ENCODE data around the gene ZHX3. TPM values are rescaled to one million over a fixed set of nuclear protein-coding genes. Genes with fewer than 3 reads are reported as not detected.

ZHX3 gene
- total and polyA plus RNA-seq, 2 of the 13 experiments (the other 11 are each of a cell fraction or from before 2014, with no cell fraction given) = 8.4 to 11.7 TPM

- DNase-seq (ENCODE audit: low spot score) (no peak), ATAC-seq (no peak), FAIRE-seq (no peak)
- Histone ChIP-seq H3K4me1 (ENCODE audit: insufficient read depth, low read length) (no peaks in the 10 kb centered on the region), H3K36me3 (replicated peaks in 1 of 2; ENCODE audit: control insufficient read depth in 1 of 2, insufficient read depth in 2 of 2, low read length in 2 of 2) (peaks cover 72 to 93% of the 10 kb centered on the region in 2 experiments), H3K4me3 (replicated peaks in 1 of 3; ENCODE audit: insufficient read depth in 1 of 3, low read depth in 2 of 3, low read length in 3 of 3) (no peak overlapping the region), H3K27ac (ENCODE audit: extremely low read length, insufficient read depth, low read length) (no peak overlapping the region), H3K9me3 (ENCODE audit: low read length) (no peaks in the 10 kb centered on the region), H3K79me2 (ENCODE audit: insufficient read depth, low read length) (no peaks in the 10 kb centered on the region), H3K9ac (ENCODE audit: insufficient read depth, low read depth, low read length) (no peak overlapping the region), H4K20me1 (ENCODE audit: insufficient read depth, low read length) (peaks cover 10% of the 10 kb centered on the region; the same call in 1 of the 2 replicates), H3K4me2 (ENCODE audit: low read depth, low read length) (no peak overlapping the region), H3K27me3 (ENCODE audit: control insufficient read depth in 1 of 2, insufficient read depth in 2 of 2, low read length in 2 of 2) (no peaks in the 10 kb centered on the region), H2AFZ (ENCODE audit: low read length) (no peak overlapping the region)
- no TSS peak for BruUV-seq (replicated peaks)
- over 99% methylated on average over 6 of the region's 6 CpGs for WGBS (ENCODE audit: low lambda C conversion rate)
- ChIA-PET POLR2A (no interaction called here), CTCF (ENCODE audit: low intra/inter-chr PET ratio, low total read pairs) (no interaction called here)
- no peak for TF ChIP-seq ARNTL (CRISPR knock-in tag; IDR thresholded peaks at IDR 0.05)
- TF ChIP-seq ZNF598 (CRISPR knock-in tag; IDR thresholded peaks at IDR 0.05; ENCODE audit: borderline replicate concordance) = no peak
- TF ChIP-seq POLR2A (IDR thresholded peaks at IDR 0.05; ENCODE audit: insufficient read depth in 1 of 2, low read depth in 2 of 2, low read length in 2 of 2) = peak in 1 of 2 experiments; percentile 16; a peak in 1 of 4 replicates
- TF ChIP-seq HMG20B (CRISPR knock-in tag; conservative IDR thresholded peaks at IDR 0.05) = no peak
- TF ChIP-seq HHEX (CRISPR knock-in tag; IDR thresholded peaks at IDR 0.05) = no peak
- TF ChIP-seq ZNF572 (CRISPR knock-in tag; IDR thresholded peaks at IDR 0.05) = 0 out of 2 replicates have a peak, but pooled peaks have one; percentile 22
- peak; percentile 66 for TF ChIP-seq RBM22 (optimal IDR thresholded peaks at IDR 0.05; ENCODE audit: low read length)
- no peak for TF ChIP-seq KMT2B (CRISPR knock-in tag; IDR thresholded peaks at IDR 0.05)
- in situ Hi-C loops (cut with HindIII; ENCODE audit: extremely low pct_ligation_motif_present, low pct_unique_long_range_greater_than_20kb) = loop anchor here (5.0 kb wide), 1 partner anchor 172 kb away; the partner anchor contains the start of gene LPIN3
- intact Hi-C loops (cut with micrococcal nuclease; ENCODE audit: unreplicated experiment) = no loop called here
Observed at GRCh38 chr20:41170386-41171105, 147.0 kb downstream of the ZHX3 start.

GRCh38 chr20:41169791-41170351 is 147.7 kb downstream of the ZHX3 start:
- Histone ChIP-seq H3K9ac (ENCODE audit: insufficient read depth, low read depth, low read length) (no peak overlapping the region), H3K27ac (ENCODE audit: extremely low read length, insufficient read depth, low read length) (no peak overlapping the region), H4K20me1 (ENCODE audit: insufficient read depth, low read length) (peaks cover 10% of the 10 kb centered on the region; the same call in 1 of the 2 replicates), H3K27me3 (ENCODE audit: control insufficient read depth in 1 of 2, insufficient read depth in 2 of 2, low read length in 2 of 2) (no peaks in the 10 kb centered on the region), H3K9me3 (ENCODE audit: low read length) (no peaks in the 10 kb centered on the region), H3K4me3 (replicated peaks in 1 of 3; ENCODE audit: insufficient read depth in 1 of 3, low read depth in 2 of 3, low read length in 3 of 3) (no peak overlapping the region), H3K36me3 (replicated peaks in 1 of 2; ENCODE audit: control insufficient read depth in 1 of 2, insufficient read depth in 2 of 2, low read length in 2 of 2) (peaks cover 79 to 94% of the 10 kb centered on the region in 2 experiments), H2AFZ (ENCODE audit: low read length) (no peak overlapping the region), H3K4me1 (ENCODE audit: insufficient read depth, low read length) (no peaks in the 10 kb centered on the region), H3K4me2 (ENCODE audit: low read depth, low read length) (no peak overlapping the region), H3K79me2 (ENCODE audit: insufficient read depth, low read length) (no peaks in the 10 kb centered on the region)
- no peak for DNase-seq (ENCODE audit: low spot score)
- CTCF ChIA-PET (ENCODE audit: low intra/inter-chr PET ratio, low total read pairs) = no interaction called here
- 98% methylated on average over 14 of the region's 14 CpGs for WGBS (ENCODE audit: low lambda C conversion rate)
- no peak for ATAC-seq
- intact Hi-C loops (cut with micrococcal nuclease; ENCODE audit: unreplicated experiment) = no loop called here
- BruUV-seq (replicated peaks) = no TSS peak
- no peak for FAIRE-seq
- in situ Hi-C loops (cut with HindIII; ENCODE audit: extremely low pct_ligation_motif_present, low pct_unique_long_range_greater_than_20kb) = loop anchor here (5.0 kb wide), 1 partner anchor 172 kb away; the partner anchor contains the start of gene LPIN3
- POLR2A ChIA-PET = no interaction called here
- TF ChIP-seq NCOR1 (IDR thresholded peaks at IDR 0.05; ENCODE audit: borderline replicate concordance, low read length) (no peak), ZNF782 (CRISPR knock-in tag; IDR thresholded peaks at IDR 0.05; ENCODE audit: borderline replicate concordance) (no peak), SP4 (CRISPR knock-in tag; IDR thresholded peaks at IDR 0.05) (no peak), CENPT (CRISPR knock-in tag; IDR thresholded peaks at IDR 0.05; ENCODE audit: low read depth) (no peak), ATF7 (IDR thresholded peaks at IDR 0.05) (no peak), ATF7 (CRISPR knock-in tag; IDR thresholded peaks at IDR 0.05) (0 out of 2 replicates have a peak, but pooled peaks have one; percentile 26), GFI1 (CRISPR knock-in tag; IDR thresholded peaks at IDR 0.05; ENCODE audit: borderline replicate concordance) (no peak), RCOR2 (CRISPR knock-in tag; IDR thresholded peaks at IDR 0.05) (no peak), AGO2 (optimal IDR thresholded peaks at IDR 0.05; ENCODE audit: low read depth, low read length) (peak; percentile 57), CHD4 (IDR thresholded peaks at IDR 0.05; ENCODE audit: borderline replicate concordance, low read length) (no peak), ZNF619 (CRISPR knock-in tag; IDR thresholded peaks at IDR 0.05) (no peak), NFE2L1 (CRISPR knock-in tag; IDR thresholded peaks at IDR 0.05; ENCODE audit: borderline replicate concordance) (no peak), ZFP82 (CRISPR knock-in tag; IDR thresholded peaks at IDR 0.05; ENCODE audit: borderline replicate concordance) (no peak), ZNF160 (CRISPR knock-in tag; IDR thresholded peaks at IDR 0.05) (no peak)
